K562 (cell line): ENCODE data around the gene FBXO46. TPM values are rescaled to one million over a fixed set of nuclear protein-coding genes. Genes with fewer than 3 reads are reported as not detected.
A peak's percentile ranks its signal among the peaks of the same experiment; 100 is the strongest.

Source experiments
- ATAC-seq: fragments of 200-7000 bp; cut with Tn5 transposase; 3 replicates; pipeline ENCODE4 v1.9.1; 2020; ENCODE audit warnings: moderate library complexity
- BruUV-seq: library from RNA; stranded (reverse); fragments of 400-500 nt; replicated peaks from 2 replicates; lab custom pipeline; 2021; lab: Mats Ljungman, UMichigan
- CTCF ChIA-PET: fragments of 300-600 bp; formaldehyde crosslinking; extraction: SDS; loops from one replicate; lab custom pipeline; 2021; ENCODE audit warnings: low intra/inter-chr PET ratio; lab: Yijun Ruan, JAX
- POLR2A ChIA-PET: fragments of 300-600, 350-650 bp; sonication (Branson Sonifier 250); formaldehyde crosslinking; extraction: SDS; loops from one replicate; lab custom pipeline; 2021; ENCODE audit warnings: antibody characterized with exemption, inconsistent platforms; lab: Yijun Ruan, JAX
- DNase-seq, 4 experiments: peaks; one replicate each; pipeline versions ENCODE4 v3.0.0 to v3.0.0-alpha.2; 2011 to 2018; ENCODE audit warnings: low spot score in 3 of 4, mixed read lengths in 3 of 4; ENCODE audit errors: extremely low read depth in 1 of 4
- FAIRE-seq: peaks from 2 replicates; lab custom pipeline; 2011; peaks lifted over from hg19 to GRCh38; lab: Jason Lieb, UNC
- H2AFZ ChIP-seq: 2 replicates; pipeline ENCODE4 v1.6.0; 2011; ENCODE audit warnings: low read depth, low read length, control low read depth, inconsistent platforms
- H3K27ac ChIP-seq: fragments of 200-600 bp; 3 replicates; pipeline ENCODE4 v1.8.0; 2011; ENCODE audit warnings: low read depth, mild to moderate bottlenecking, control low read depth, inconsistent platforms, low read length, moderate library complexity, mixed read lengths; ENCODE audit errors: extremely low read depth
- H3K27me3 ChIP-seq, 2 experiments: fragments of 300-600 bp in 1 of 2; 2 replicates in 1 of 2; 3 replicates in 1 of 2; pipeline versions ENCODE4 v1.6.0 to v1.8.0; 2011; ENCODE audit warnings: inconsistent platforms in 2 of 2, low read length in 2 of 2, mild to moderate bottlenecking in 1 of 2, mixed read lengths in 1 of 2, moderate library complexity in 1 of 2; ENCODE audit not compliant: control insufficient read depth in 2 of 2, insufficient read depth in 2 of 2
- H3K36me3 ChIP-seq: fragments of 300-600 bp; 3 replicates; pipeline ENCODE4 v1.8.0; 2011; ENCODE audit warnings: mild to moderate bottlenecking, low read length, inconsistent platforms; ENCODE audit not compliant: control insufficient read depth, insufficient read depth
- H3K4me1 ChIP-seq, 2 experiments: fragments of 200-600 bp in 1 of 2; replicated peaks in 1 of 2; 2 replicates in 1 of 2; 3 replicates in 1 of 2; pipeline versions ENCODE4 v1.5.1 to v1.8.0; 2011; ENCODE audit warnings: inconsistent platforms in 2 of 2, low read length in 2 of 2, mild to moderate bottlenecking in 1 of 2, mixed read lengths in 1 of 2, moderate library complexity in 1 of 2; ENCODE audit not compliant: control insufficient read depth in 2 of 2, insufficient read depth in 2 of 2
- H3K4me2 ChIP-seq: 2 replicates; pipeline ENCODE4 v1.6.1; 2011; ENCODE audit warnings: low read length, control low read depth, inconsistent platforms, mixed read lengths; ENCODE audit not compliant: insufficient read depth
- H3K4me3 ChIP-seq: fragments of 200-600 bp; sonication (generic), shearing (Covaris generic); 2 replicates; pipeline ENCODE4 v1.5.1; 2016; ENCODE audit warnings: control low read depth, inconsistent platforms
- H3K79me2 ChIP-seq: fragments of 200-600 bp; 3 replicates; pipeline ENCODE4 v1.8.0; 2011; ENCODE audit warnings: low read length, inconsistent platforms; ENCODE audit not compliant: control insufficient read depth, insufficient read depth
- H3K9ac ChIP-seq, 2 experiments: 2 replicates each; pipeline versions ENCODE4 v1.6.0 to v1.6.1; 2011; ENCODE audit warnings: low read depth in 2 of 2, low read length in 2 of 2, control low read depth in 1 of 2, inconsistent platforms in 1 of 2, mild to moderate bottlenecking in 1 of 2, mixed read lengths in 1 of 2; ENCODE audit not compliant: insufficient read depth in 1 of 2
- H3K9me1 ChIP-seq: one replicate; pipeline ENCODE4 v1.6.0; 2011; ENCODE audit warnings: inconsistent platforms, mild to moderate bottlenecking, low read length, moderate library complexity; ENCODE audit not compliant: control insufficient read depth, insufficient read depth
- H3K9me3 ChIP-seq: replicated peaks from 2 replicates; pipeline ENCODE4 v1.5.1; 2011; ENCODE audit warnings: low read depth, low read length, inconsistent platforms; ENCODE audit not compliant: control insufficient read depth, insufficient read depth
- H4K20me1 ChIP-seq: replicated peaks from 2 replicates; pipeline ENCODE4 v1.6.1; 2011; ENCODE audit warnings: low read length, inconsistent platforms, mixed read lengths; ENCODE audit not compliant: control insufficient read depth, insufficient read depth
- CCNT2 ChIP-seq: IDR thresholded peaks from 2 replicates; pipeline ENCODE4 v1.6.1; 2011; ENCODE audit warnings: borderline replicate concordance, low read depth, mild to moderate bottlenecking, moderate library complexity, mixed read lengths, low read length; ENCODE audit not compliant: insufficient read length; ENCODE audit errors: extremely low read depth
- FOXP1 ChIP-seq: sonication (generic); formaldehyde crosslinking; IDR thresholded peaks from 2 replicates; pipeline ENCODE4 v1.8.0; 2022; ENCODE audit warnings: mild to moderate bottlenecking, missing genetic modification reagents
- HDAC6 ChIP-seq: IDR thresholded peaks from 2 replicates; pipeline ENCODE4 v1.6.1; 2012; ENCODE audit warnings: low read depth, mild to moderate bottlenecking, control low read depth, inconsistent platforms, low read length, moderate library complexity
- KLF13 ChIP-seq: fragments of 450-650 bp; IDR thresholded peaks from 2 replicates; pipeline ENCODE4 v1.6.1; 2016; ENCODE audit warnings: missing genetic modification characterization, low read depth, mild to moderate bottlenecking, missing compliant biosample characterization, moderate library complexity, borderline replicate concordance
- MAFF ChIP-seq: IDR thresholded peaks from 2 replicates; pipeline ENCODE4 v1.6.1; 2012; ENCODE audit warnings: low read length, improper control_type of control experiment
- NCOA4 ChIP-seq: fragments of 450-650 bp; IDR thresholded peaks from 2 replicates; pipeline ENCODE4 v1.6.1; 2018; ENCODE audit warnings: mild to moderate bottlenecking; ENCODE audit not compliant: partially characterized antibody
- RBFOX2 ChIP-seq: fragments of 200-400 bp; formaldehyde crosslinking; IDR thresholded peaks from 2 replicates; pipeline ENCODE4 v1.6.1; 2017; ENCODE audit warnings: low read depth, mild to moderate bottlenecking, low read length, moderate library complexity
- RBM22 ChIP-seq: fragments of 200-400 bp; formaldehyde crosslinking; IDR thresholded peaks from 2 replicates; pipeline ENCODE4 v1.6.1; 2018; ENCODE audit warnings: low read length, low read depth; ENCODE audit not compliant: poor library complexity, severe bottlenecking
- TEAD1 ChIP-seq, 2 experiments: fragments of 450-650 bp in 1 of 2; sonication (generic) in 1 of 2; formaldehyde crosslinking; IDR thresholded peaks; 2 replicates each; pipeline versions ENCODE4 v1.4.0 to v1.8.0; 2020 to 2022; ENCODE audit warnings: mild to moderate bottlenecking in 2 of 2, missing genetic modification reagents in 1 of 2
- WGBS: fragments of 100-300 bp; shearing (Covaris generic); methylation state at CpG from one replicate; pipeline ENCODE4 v1.1.6; 2016; ENCODE audit warnings: low coverage, mixed read lengths; ENCODE audit not compliant: insufficient coverage; ENCODE audit errors: missing lambda C conversion rate; 5-methylcytosine and 5-hydroxymethylcytosine counted together
- in situ Hi-C: fragments of 300-500 bp; cut with MboI; formaldehyde crosslinking; loops from 4 replicates; pipeline ENCODE4 v1.15.0; 2018; ENCODE audit warnings: inconsistent platforms, mixed read lengths
- intact Hi-C: fragments of 100-400 bp; cut with micrococcal nuclease; formaldehyde crosslinking; loops from 2 replicates; pipeline ENCODE4 v1.14.2; 2022
- polyA plus RNA-seq, 8 experiments: library from polyadenylated mRNA; depleted of rRNA in 4 of 8; stranded (reverse) in 5 of 8; unstranded in 3 of 8; fragments of >200 nt; fragmentation: Nextera tagmentation in 2 of 8; fragmentation: Illumina TruSeq in 1 of 8; extraction: Ambion mirVana in 2 of 8; extraction: Trizol in 1 of 8; gene quantifications; 2 replicates each; pipeline versions ENCODE4 v1.2.1 to v1.2.3, GENCODE V29; 2011 to 2014; ENCODE audit warnings: inconsistent platforms in 1 of 8, missing spikeins in 1 of 8
- total RNA-seq, 7 experiments: library from RNA; depleted of rRNA in 6 of 7; stranded (reverse); fragments of >200 nt in 6 of 7; fragmentation: Illumina TruSeq in 2 of 7; extraction: Trizol in 2 of 7; gene quantifications; 2 replicates each; pipeline versions ENCODE4 v1.2.1 to v1.2.3, GENCODE V29; 2011 to 2021; ENCODE audit warnings: low replicate concordance in 1 of 7

Gene FBXO46
- total and polyA plus RNA-seq, 9 of the 15 experiments (the other 6 are each of a cell fraction or from before 2014, with no cell fraction given), result 1.5 to 36.1 (median 7.3) TPM

GRCh38 chr19:45778010-45778661 lies 47.4 kb upstream of the FBXO46 start (continued):
- TF ChIP-seq HDAC6 (no peak), TEAD1 (CRISPR knock-in tag; IDR thresholded peaks at IDR 0.05) (no peak), KLF13 (no peak), FOXP1 (CRISPR knock-in tag) (0 out of 2 replicates have a peak, but pooled peaks have one; percentile 27), RBM22 (peak; percentile 63), MAFF (no peak), CCNT2 (no peak)
- TF ChIP-seq, all 486 proteins: peak for 6

- FAIRE-seq (no peak), DNase-seq (no peak), ATAC-seq (no peak)
- in situ Hi-C loops, result no loop called here
- WGBS, result 95% methylated on average over 32 of the region's 34 CpGs
- intact Hi-C loops, result no loop called here
- H3K27me3 ChIP-seq, result no peaks in the 10 kb centered on the region
- ChIA-PET POLR2A (no interaction called here), CTCF (no interaction called here)
- no peaks in the 10 kb centered on the region for H3K79me2 ChIP-seq
- no peak overlapping the region for H3K27ac ChIP-seq
- peaks cover 16 to 57% of the 10 kb centered on the region in 2 experiments for H3K4me1 ChIP-seq
- H3K9me1 ChIP-seq, result peaks cover 5% of the 10 kb centered on the region
- BruUV-seq, result no TSS peak
- no peak for TF ChIP-seq NCOA4
- peak; percentile 58 for TF ChIP-seq RBFOX2
- peaks cover 24% of the 10 kb centered on the region; the same call in 2 of the 3 replicates for H3K36me3 ChIP-seq
- H3K4me2 ChIP-seq, result no peak overlapping the region
- H3K9ac ChIP-seq, result no peak overlapping the region; a peak in 1 of 4 replicates
- no peaks in the 10 kb centered on the region for H3K9me3 ChIP-seq
- no peak overlapping the region for H2AFZ ChIP-seq
- no peak overlapping the region for H3K4me3 ChIP-seq
- peaks cover 10% of the 10 kb centered on the region; the same call in 1 of the 2 replicates for H4K20me1 ChIP-seq
These were observed 46.8 kb upstream of the FBXO46 start for GRCh38 chr19:45777395-45777961.
